HG03565 (cell line): ENCODE measurements around the gene DNAJB8.

Source experiments
- ATAC-seq: cut with Tn5 transposase; IDR thresholded peaks from one replicate; pipeline ENCODE4 v1.9.1; 2021; ENCODE audit warnings: mild to moderate bottlenecking, moderate library complexity; ENCODE audit not compliant: unreplicated experiment

The DNAJB8 gene

GRCh38 chr3:128427872-128428822, 38.5 kb downstream of the DNAJB8 start:
- ATAC-seq, result no peak

- no peak for ATAC-seq
These were observed 39.4 kb downstream of the DNAJB8 start for GRCh38 chr3:128427175-128427857.

GRCh38 chr3:128426128-128426921, 40.4 kb downstream of the DNAJB8 start:
- ATAC-seq, result peak; percentile 64

DNA sequence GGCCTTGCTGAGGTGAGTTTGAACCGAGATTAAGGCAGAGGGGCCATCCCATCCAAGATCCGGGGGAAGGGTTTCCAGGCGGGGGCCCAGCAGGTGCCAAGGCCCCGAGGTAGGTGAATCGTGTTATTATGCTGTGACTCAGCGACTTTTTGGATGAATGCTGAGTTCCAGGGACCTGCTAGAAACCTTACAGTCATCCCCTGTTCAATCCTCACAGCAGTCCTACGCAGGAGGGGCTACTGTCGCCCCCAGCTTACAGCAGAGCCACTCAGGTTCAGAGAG, 40.9 kb downstream of the DNAJB8 start:
- ATAC-seq, result no peak

DNA sequence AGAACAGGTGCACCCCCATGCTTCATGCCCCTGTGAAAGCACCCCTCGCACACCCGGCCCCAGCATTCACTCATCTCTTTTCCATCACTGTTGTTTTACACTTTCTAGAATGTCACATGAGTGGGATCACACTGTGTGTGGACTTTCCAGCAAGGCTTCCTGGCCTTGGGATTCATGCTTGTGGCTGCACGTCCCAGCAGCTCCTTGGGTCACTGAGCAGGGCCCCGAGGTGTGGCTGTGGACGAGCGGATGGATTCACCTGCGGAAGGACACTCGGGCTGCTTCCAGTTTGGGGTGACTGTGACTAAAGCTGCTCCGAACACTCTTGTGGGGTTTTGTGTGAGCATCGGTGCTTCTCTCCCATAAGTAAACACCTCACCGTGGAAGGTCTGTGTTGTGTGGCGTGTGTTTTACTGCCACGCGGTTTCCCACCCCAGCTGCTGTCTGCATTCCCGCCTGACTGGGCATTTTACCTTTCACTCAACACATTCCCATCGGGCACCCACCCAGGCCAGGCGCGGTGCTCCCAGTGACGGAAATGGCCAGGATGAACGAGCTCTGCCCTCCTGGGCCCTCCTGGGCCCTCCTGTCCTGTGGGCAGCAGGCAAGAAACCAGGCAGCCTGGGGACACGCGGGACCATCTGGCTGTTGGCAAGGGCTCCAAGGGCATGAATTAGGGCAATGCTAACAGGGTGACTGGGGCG, 41.4 kb downstream of the DNAJB8 start:
- ATAC-seq, result no peak

GRCh38 chr3:128424508-128425069, 42.1 kb downstream of the DNAJB8 start:
- no peak for ATAC-seq

- no peak for ATAC-seq
These were observed 43.1 kb downstream of the DNAJB8 start for GRCh38 chr3:128423525-128424147.

DNA sequence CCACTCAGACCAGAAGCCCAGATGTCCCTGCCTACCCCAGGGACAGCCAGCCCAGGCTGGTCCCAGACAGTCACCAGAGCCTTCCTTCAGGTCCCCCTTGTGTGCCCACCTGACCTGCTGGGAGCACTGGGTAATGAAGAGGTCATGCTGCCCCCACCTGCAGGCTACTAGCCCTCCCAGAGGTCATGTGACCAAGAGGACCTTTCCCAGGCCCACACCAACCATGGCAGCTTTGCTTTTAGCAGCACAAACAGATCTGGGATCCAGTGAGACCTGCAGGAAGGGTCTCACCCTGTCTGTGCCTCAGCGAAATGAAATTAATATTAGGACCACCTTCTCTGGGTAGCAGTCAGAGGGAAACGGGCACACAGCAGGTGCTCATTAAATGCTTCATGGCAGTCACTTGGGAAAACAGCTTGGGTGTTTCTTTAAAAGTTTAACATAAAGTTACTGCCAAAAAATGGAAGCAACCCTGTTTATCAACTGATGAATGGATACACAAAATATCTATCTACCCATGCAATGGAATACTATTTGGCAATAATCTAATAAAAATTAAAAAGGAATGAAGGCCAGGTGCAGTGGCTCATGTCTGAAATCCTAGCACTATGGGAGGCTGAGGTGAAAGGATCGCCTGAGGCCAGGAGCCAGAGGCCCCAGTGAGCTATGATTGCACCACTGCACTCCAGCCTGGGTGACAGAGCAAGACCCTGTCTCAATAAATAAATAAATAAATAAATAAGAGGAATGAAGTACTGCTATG, 43.7 kb downstream of the DNAJB8 start:
- no peak for ATAC-seq

DNA sequence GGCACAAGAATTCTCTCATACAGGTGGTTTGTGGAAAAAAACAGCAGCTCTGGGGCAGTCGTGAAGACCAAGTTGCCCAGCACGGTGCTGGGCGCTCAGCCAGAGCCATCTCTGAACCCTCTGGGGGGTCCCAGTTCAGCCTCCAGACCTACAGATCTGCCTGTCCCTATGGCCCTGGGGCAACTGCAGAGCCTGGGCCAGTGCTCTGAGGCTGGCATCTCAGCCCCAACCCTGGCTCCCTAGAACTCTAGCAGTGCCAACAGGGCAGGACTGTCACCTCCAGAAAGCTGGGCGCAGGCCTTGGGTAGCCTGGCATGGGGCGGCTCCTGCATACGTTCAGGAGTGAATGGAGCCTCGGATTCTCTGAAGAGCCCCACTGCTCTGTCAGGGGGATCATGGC, 44.7 kb downstream of the DNAJB8 start:
- ATAC-seq, result no peak

- ATAC-seq, result no peak
These were observed 45.3 kb downstream of the DNAJB8 start for GRCh38 chr3:128421439-128421836.

GRCh38 chr3:128420720-128421438, 45.8 kb downstream of the DNAJB8 start:
- no peak for ATAC-seq

- ATAC-seq, result no peak
These were observed 46.4 kb downstream of the DNAJB8 start for GRCh38 chr3:128420289-128420688.

- no peak for ATAC-seq
These were observed 47.4 kb downstream of the DNAJB8 start for GRCh38 chr3:128419311-128419710.

DNA sequence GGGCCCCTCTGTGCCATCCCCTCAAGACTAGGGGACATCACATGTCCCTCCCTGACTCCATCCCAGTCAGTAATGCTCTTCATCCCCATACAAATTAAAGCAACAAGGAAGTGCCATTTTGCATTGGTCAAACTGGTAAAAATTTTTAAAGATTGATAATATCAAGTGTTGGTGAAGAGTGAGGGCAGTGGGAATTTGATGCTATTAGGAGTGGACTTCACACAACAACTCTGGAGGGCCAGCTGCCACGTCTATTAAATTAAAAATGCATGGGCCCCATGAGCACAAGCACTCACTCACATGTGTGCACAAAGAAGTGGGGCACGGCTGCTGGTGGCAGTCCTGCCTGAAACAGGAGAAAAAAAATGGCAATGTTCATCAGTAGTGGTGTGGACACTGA, 47.8 kb downstream of the DNAJB8 start:
- no peak for ATAC-seq

GRCh38 chr3:128416578-128417211, 50.0 kb downstream of the DNAJB8 start:
- no peak for ATAC-seq

GRCh38 chr3:128415773-128416577, 50.7 kb downstream of the DNAJB8 start:
- ATAC-seq, result no peak

DNA sequence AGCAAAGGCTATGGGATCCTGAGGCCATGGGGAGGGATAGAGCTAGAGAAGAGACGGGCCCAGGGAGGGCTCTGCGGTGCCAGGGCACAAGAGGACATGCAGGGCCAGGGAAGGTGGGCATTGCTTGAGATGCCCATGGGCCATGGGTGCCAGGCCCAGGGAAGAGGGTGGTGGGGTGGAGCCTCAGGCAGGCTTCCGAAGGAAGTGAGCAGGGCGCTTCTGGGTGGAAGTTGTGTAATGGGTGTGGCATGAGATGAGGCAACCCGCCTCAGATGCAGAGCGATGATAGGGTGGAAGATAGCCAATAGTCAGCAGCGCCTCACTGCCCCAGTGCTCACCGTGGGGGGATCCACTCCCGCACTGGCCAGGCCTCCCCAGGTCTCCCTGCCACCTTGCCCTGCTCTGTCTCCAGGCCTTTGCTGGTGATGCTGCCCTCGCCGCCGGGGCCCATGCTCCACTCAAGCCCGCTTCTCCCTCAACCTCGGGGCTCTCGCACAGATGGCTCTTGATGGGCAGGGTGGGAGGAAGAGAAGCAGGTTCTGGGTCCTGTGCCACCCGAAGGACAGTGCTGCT, 51.4 kb downstream of the DNAJB8 start:
- ATAC-seq, result no peak
